ENCODE results near the gene PRR5L. TPM values are rescaled to one million over a fixed set of nuclear protein-coding genes. Genes with fewer than 3 reads are reported as not detected.

Gene PRR5L
- total RNA-seq, 1 donor from 2014 or later = 1.5 TPM

- DNase-seq (no peak), ATAC-seq (ENCODE audit: poor library complexity) (no peak)
- intact Hi-C loops (cut with DNase I) = no loop called here
Measured at GRCh38 chr11:36346562-36347383, 50.7 kb downstream of the PRR5L start.

GRCh38 chr11:36347384-36347906 is 51.4 kb downstream of the PRR5L start:
- no peak for DNase-seq
- ATAC-seq (ENCODE audit: poor library complexity) = no peak
- intact Hi-C loops (cut with DNase I) = no loop called here

GRCh38 chr11:36349351-36350136 is 53.5 kb downstream of the PRR5L start:
- no peak for ATAC-seq (ENCODE audit: poor library complexity)
- intact Hi-C loops (cut with DNase I) = no loop called here
- DNase-seq = no peak

GRCh38 chr11:36350137-36350513 is 54.0 kb downstream of the PRR5L start:
- intact Hi-C loops (cut with DNase I) = no loop called here
- ATAC-seq (ENCODE audit: poor library complexity) (no peak), DNase-seq (no peak)

- no peak for DNase-seq
- no peak for ATAC-seq (ENCODE audit: poor library complexity)
- intact Hi-C loops (cut with DNase I) = no loop called here
Measured at GRCh38 chr11:36352922-36353321, 56.8 kb downstream of the PRR5L start.

- intact Hi-C loops (cut with DNase I) = no loop called here
- no peak for DNase-seq
- ATAC-seq (ENCODE audit: poor library complexity) = no peak
Measured at GRCh38 chr11:36354221-36355003, 58.3 kb downstream of the PRR5L start.

GRCh38 chr11:36356201-36356600 is 60.1 kb downstream of the PRR5L start:
- intact Hi-C loops (cut with DNase I) = no loop called here
- DNase-seq (no peak), ATAC-seq (ENCODE audit: poor library complexity) (no peak)

- intact Hi-C loops (cut with DNase I) = no loop called here
- DNase-seq (no peak), ATAC-seq (ENCODE audit: poor library complexity) (no peak)
Measured at GRCh38 chr11:36357831-36358230, 61.7 kb downstream of the PRR5L start.

- intact Hi-C loops (cut with DNase I) = no loop called here
- DNase-seq = no peak
Measured at GRCh38 chr11:36358436-36358835, 62.3 kb downstream of the PRR5L start.

GRCh38 chr11:36360318-36360717 is 64.2 kb downstream of the PRR5L start:
- no peak for DNase-seq
- intact Hi-C loops (cut with DNase I) = no loop called here
- ATAC-seq (ENCODE audit: poor library complexity) = no peak

More at GRCh38 chr11:36358436-36358835, 62.3 kb downstream of the PRR5L start:
- ATAC-seq (ENCODE audit: poor library complexity) = no peak

GRCh38 chr11:36360826-36361415 is 64.8 kb downstream of the PRR5L start:
- no peak for ATAC-seq (ENCODE audit: poor library complexity)
- intact Hi-C loops (cut with DNase I) = no loop called here
- no peak for DNase-seq

- ATAC-seq (ENCODE audit: poor library complexity) (no peak), DNase-seq (no peak)
- intact Hi-C loops (cut with DNase I) = no loop called here
Measured at GRCh38 chr11:36361472-36361871, 65.4 kb downstream of the PRR5L start.

GRCh38 chr11:36361901-36362391 is 65.9 kb downstream of the PRR5L start:
- no peak for DNase-seq
- intact Hi-C loops (cut with DNase I) = no loop called here
- ATAC-seq (ENCODE audit: poor library complexity) = no peak

GRCh38 chr11:36362902-36363301 is 66.8 kb downstream of the PRR5L start:
- ATAC-seq (ENCODE audit: poor library complexity) (no peak), DNase-seq (no peak)
- intact Hi-C loops (cut with DNase I) = no loop called here

GRCh38 chr11:36363361-36364268 is 67.5 kb downstream of the PRR5L start:
- intact Hi-C loops (cut with DNase I) = no loop called here
- no peak for DNase-seq
- no peak for ATAC-seq (ENCODE audit: poor library complexity)

GRCh38 chr11:36364551-36365325 is 68.7 kb downstream of the PRR5L start:
- ATAC-seq (ENCODE audit: poor library complexity) (no peak), DNase-seq (no peak)
- intact Hi-C loops (cut with DNase I) = no loop called here

- DNase-seq = no peak
- intact Hi-C loops (cut with DNase I) = no loop called here
- ATAC-seq (ENCODE audit: poor library complexity) = peak; percentile 12
Measured at GRCh38 chr11:36365907-36366306, 69.8 kb downstream of the PRR5L start.

All from Right ventricle myocardium superior (tissue), 1 donor.